Activated CD8-positive, alpha-beta memory T cell treated with anti-CD3 and anti-CD28 coated beads for 4 hours (primary cell): Measurements from ENCODE around the gene PSAP.
"Not testable (repeated sequence)": the region's sequence is repeated elsewhere in the genome, so short reads cannot be mapped to it uniquely, and the experiment has no call there.

Source experiments
- DNase-seq, 2 donors: peaks; one replicate each; pipeline ENCODE4 v3.0.0-alpha.2; 2020; ENCODE audit warnings: low read depth in 2 of 2

PSAP gene

DNA sequence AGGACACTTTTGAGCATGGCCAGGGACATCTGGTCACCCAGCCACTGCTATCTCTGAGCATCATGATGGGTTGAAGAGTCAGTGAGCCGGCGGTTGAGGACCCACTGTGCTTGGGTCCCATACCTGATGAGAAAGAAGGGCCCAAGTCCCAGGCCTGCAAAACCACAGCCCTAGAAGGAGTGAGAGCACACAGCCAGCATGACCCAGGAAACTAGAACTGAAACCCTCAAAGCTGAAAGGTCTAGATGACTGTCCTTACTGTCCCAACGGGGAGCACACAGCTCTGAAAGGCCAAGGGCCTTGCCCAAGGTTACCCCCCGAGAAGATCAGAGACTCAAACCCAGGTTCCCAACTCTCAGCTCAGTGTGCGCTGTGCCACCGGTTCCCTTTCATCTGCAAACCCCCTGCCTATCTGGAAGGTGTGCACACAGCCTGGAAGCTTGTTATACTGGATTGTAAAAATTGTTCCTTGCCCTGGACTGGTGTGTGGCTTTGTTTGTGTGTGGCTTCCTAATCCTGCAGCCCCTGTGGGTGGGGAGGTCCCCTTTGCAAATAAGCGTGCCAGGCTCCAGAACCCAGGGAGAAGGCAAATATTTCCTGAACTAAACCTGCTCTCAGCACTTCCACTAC is 22.6 kb upstream of the PSAP start:
- DNase-seq, result no peak

DNA sequence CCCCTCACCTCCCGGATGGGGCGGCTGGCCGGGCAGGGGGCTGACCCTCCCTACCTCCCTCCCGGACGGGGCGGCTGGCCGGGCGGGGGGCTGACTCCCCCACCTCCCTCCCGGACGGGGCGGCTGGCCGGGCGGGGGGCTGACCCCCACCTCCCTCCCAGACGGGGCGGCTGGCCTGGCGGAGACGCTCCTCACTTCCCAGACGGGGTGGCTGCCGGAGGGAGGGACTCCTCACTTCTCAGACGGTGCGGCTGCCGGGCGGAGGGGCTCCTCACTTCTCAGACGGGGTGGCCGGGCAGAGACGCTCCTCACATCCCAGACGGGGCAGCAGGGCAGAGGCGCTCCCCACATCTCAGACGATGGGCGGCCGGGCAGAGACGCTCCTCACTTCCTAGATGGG is 18.6 kb upstream of the PSAP start:
- not testable (repeated sequence) for DNase-seq

DNA sequence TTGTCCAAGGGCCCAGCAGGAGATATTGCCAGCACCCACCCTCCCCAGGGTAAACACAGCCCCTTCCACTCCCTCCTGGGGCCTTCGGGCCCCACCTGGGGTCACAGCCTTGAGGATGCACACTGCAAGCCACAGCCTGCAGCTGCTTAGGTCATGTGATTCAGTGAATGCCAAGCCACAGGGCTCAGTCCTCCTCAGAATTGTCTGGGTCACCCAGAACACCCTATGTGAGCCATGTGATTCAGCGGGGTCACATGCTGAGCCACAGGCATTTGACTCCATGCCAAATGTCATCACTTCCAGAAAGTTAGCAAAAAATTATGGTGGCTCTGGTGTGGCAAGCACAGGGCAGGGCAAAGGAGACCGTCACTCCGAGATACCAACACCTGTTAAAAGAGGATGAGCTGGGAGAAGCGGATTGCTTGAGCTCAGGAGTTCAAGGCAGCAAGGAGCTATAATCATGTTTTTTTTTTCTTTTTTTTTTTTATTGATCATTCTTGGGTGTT is 17.2 kb upstream of the PSAP start:
- DNase-seq, result no peak

DNA sequence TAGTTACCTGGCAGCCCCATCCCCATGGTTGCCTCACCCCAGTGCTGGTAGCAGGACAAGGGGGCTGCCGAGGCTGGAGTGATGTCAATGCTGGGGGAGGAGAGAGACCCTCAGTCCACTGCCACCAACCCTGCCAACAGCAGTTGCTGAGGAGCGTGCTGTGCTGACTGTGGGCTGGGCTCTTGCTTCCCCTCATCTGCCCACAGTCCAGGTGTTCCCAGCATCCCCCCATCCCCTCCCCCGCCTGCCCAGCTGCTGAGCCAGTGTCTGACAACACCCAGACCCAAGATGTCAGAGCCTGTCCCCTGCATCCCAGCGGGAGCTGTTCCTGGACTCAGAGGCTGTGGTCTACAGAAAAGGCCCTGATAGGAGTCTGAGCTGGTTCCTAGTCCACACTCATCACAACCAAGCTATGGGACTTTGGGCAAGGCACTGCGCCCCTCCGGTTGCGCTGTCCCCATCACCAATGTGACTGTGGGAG is 14.6 kb upstream of the PSAP start:
- no peak for DNase-seq

DNA sequence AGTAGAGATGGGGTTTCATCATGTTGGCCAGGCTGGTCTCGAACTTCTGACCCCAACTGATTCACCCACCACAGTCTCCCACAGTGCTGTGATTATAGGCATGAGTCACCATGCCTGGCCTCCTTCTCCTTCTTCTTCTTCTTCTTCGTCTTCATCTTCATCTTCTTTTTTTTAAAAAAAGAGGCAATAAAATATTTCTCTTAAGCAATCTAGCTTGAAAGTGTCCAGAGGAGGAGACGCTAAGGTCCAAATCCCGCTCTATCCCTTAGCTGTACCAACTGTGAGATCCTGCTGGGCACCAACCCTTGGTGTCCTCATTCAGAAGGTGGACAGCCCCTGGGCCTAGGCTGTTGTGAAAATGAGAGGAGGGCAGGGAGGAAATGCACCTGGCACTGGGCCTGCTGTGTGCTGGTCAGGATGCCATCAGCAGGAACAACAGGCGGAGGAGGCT is 13.9 kb upstream of the PSAP start:
- no peak for DNase-seq

DNA sequence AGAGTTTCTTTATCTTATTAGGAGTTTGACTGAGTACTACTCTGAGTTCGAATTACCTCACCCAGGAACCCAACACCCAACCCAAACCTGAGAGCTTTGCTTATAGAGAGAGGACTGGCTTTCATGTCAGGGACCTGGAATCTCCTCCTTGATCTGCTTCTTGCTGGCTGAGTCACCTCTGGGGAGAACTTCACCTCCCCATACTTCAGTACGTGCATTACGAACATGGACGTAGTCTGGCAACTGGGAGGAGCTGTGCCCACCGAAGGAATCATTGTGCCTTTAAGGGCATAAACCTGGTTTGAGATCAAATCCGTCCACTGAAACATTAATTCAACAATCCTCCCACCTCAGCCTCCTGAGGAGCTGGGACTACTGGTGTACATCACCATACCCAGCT is 12.2 kb upstream of the PSAP start:
- no peak for DNase-seq

DNA sequence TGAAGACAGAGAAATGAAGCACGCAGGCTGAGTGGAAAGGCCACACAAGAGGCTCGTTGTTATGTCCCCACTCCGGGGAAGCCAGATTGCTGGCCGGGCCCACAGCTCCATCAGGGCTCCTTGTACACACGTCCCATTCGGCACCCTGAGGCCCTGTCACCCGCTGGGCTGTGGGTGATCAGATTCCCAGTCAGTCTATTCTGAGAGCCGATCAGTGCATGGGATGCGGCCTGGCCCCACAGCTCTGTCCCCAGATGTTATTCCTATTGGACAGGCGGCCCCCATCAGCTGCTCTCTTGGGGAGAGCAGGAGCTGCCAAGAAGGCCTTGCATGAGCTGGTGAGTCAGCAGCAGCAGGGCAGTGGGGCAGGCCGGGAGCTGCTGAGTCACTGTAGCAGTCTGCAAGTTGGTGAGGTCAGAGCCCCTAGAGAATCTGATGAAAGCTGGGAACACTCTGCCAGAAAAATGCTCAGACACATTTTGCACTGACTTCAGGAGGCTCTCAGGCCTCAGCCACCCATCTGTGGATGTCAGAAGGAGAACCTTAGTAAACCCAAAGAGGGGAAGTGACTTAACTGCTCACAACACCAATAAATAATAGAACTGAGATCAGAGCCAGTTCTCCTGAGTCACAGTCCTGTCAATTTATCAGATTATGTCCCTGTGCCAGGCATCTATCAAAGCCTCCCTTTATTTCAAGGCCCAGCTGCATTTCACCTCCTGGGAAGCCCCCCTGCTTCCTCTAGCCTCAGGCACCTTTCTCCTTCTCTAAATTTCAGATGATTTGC is 9.4 kb upstream of the PSAP start:
- no peak for DNase-seq

DNA sequence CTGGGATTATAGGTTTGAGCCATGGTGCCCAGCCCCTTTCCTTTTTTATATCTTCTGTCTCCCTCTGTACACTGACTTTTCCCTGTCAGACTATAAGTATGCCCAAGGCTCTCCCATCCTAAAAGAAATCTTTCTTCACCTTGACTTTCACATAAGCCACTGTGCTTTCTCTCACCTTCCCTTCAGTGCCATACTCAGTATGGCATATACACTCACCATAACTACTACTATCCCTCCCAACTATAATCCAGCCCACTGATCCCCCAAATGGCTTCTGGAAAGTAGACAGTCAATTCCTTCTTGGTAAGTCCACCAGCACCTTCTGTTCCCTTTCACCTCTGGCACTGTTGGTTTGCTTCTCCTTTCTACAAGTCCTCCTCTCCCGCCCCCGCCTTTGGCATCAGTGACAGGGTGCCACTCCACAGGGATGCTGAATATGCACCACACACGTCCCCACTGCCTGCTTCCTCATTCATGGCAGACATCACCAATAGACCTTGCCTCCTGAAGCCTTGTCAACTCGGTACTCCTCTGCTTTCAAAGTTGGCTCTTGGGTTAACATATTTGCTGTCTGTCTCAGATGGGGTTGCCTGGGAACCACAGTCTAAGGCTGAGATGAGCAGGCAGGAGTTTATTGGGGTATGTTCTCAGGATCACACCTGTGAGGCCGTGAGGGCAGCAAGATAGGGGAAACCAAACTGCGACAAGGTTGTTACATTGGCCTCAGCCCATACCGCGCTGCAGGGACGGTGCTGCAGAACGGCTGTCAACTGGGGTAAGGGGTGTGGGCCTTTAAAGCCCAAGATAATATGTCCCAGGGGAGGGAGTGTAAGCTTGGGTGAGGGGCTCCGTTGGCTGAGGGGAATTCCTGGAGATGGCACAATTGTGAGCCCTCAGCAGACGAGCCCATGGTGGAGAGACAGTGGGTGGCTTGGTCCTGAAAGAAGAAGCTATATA is 7.2 kb upstream of the PSAP start:
- no peak for DNase-seq

DNA sequence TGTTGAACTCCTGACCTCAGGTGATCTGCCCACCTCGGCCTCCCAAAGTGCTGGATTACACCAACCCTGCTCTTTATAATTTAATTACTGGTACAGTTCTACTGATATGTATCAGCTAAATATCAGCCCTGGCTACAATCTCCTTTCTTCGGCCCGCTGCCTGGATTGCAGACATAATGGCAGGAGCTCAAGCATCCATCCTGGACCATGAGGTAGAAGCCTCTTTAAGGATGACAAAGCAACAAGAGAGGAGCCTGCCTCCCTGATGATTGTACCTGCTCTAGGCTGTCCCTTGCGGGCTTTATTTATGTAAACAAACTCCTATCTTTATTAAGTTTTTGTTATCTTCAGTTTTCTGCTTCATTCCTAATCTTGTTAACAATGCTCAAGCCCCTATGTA is 5.6 kb upstream of the PSAP start:
- no peak for DNase-seq

DNA sequence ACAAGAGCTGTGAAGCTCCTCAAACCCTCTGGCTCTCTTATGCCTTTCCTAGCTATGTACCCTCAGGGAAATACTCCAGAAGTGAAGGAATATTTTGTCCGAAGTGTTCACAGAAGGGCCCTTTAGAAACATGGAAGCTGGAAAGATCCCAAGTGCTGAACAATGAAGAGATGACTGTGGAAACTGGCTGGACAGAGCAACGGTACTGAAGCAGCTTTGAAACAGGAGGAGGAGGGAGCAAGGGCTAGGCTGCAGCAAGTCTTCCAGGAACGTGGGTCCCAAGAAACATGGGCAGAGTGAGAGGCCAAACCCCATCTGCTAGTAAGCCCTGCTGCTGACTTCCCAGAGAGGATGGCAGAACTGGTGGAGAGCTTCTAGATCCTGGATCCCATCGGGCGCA is 3.0 kb upstream of the PSAP start:
- DNase-seq, result no peak

DNA sequence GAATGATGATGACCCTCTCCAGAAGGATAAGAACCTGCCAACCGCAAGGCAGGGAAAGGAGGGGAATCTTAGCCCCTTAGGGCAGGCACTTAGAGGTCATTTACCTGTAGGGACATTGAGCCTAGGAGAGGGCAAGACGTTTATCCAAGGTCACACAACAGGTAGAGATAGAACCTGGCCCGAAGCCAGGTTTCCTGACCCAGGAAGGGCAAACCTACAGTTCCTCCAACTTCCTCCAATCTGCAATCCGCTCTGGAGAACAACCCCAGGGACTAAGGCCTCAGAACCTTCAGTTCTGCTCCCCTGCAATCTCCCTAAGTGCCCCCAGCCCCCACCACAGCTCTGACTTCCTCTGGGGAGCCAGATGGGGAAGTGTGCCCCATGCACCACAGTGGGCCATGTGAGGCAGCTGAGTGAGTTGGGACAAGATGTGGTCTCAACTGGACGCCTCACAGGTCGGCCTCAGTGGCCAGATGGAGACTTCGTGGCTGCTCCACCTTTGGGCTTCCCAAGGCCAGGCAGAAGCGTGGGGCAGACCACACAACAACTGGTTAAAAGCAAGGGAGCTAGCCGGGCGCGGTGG is 1.4 kb upstream of the PSAP start:
- DNase-seq, result no peak

DNA sequence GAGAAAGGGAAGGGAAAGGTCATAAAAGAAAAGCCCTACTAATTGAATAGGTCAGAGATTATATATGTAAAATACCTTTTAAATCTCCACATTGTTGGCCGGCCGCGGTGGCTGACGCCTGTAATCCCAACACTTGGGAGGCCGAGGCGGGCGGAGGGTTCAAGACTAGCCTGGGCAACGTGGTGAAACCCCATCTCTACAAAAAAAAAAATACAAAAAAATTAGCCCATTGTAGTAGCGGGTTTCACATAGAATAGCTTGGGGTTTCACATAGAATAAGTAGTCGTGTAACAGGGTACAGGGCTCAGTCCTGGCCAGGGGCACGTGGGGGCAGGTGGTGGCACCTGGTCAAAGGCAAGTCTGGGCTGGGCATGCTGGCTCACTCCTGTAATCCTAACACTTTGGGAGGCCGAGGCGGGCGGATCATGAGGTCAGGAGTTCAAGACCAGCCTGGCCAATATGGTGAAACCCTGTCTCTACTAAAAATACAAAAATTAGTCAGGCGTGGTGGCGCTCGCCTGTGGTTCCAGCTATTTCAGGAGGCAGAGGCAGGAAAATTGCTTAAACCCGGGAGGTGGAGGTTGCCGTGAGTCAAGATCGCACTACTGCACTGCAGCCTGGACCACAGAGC is 529 bp upstream of the PSAP start:
- not testable (repeated sequence) for DNase-seq

DNA sequence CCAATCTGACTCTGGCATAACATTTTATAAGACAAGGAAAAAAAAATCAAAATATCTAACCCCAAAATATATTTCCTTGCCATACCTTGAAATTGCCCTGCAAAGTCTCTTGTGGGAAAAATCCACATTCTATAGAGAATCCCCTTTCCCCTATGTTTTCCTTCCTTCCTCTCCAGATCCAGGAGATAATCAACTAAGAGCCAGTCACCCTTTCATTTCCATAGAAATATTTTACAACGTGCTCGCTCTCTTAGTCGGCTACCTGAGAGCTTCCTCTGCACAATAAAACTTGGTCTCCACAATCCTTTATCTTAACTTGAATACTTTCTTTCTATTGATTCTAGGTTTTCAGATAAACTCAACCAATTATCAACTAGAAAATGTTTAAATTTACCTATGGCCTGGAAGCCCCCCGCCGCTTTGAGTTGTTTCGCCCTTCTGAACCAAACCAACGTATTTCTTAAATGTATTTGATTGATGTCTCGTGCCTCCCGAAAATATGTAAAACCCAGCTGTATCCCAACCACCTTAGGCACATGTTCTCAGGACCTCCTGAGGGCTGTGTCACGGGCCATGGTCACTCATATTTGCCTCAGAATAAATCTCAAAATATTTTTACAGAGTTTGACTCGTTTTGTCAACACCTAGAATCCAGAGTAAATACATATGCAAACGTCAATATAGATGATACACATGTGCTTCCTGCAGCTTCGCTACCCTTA is 869 bp downstream of the PSAP start:
- no peak for DNase-seq

DNA sequence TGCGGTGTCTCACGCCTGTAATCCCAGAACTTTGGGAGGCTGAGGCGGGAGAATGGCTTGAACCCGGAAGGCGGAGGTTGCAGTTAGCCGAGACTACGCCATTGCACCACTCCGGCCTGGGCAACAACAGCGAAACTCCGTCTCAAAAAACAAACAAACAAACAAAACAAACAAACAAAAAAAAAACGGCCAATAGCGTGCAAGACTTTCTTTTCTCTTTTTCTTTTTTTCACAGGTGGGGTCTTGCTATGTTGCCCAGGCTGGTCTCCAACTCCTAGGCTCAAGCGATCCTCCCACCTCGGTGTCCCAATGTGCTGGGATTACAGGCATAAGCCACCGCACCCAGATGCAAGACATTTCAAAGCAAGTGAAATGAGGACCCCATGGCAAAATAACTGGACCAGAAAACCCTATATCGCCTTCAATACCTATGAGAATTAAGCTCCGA is 1.6 kb downstream of the PSAP start:
- no peak for DNase-seq

DNA sequence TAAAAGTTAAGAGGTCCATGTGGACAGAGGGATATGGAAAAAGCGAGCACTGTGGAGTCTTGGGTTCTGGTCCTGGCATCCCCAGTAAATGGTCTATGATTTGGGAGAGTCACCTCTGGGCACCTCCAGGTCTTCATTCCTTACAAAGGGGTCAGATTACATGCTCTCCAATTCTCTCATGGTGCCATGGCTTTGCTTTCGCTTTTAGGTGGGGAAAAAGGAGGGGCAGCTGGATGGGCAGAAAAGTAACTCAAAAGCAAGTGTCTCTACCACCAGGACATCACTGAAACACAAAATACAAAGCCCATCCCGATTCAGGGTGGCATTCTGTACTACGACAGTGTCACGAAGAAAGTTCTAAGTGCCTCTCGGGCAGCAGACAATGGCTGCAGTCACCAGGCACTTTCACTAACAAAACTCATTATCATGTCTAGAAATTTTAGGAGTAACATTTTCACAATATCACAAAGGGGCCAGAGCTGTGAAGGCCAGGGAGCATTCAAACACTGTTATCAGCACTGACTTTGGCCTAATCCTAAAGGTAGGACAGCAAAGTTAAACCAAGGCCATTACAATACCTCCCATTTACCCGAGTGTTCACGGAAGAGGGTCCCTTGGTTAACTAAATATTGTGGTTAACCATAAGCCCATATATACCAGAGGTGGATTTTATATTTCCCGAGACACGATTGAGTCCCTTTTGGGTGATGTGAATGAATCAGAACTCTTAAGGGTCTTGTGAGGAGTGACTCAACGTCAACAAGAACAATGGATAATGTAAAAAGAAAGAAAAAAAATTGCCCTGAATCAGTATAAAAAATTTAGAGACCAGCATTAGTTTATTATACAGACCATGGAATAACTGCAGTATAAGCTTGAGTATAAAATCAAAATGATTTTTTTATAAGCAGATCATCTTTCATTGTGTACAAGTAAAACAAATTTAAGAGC is 2.5 kb downstream of the PSAP start:
- no peak for DNase-seq

DNA sequence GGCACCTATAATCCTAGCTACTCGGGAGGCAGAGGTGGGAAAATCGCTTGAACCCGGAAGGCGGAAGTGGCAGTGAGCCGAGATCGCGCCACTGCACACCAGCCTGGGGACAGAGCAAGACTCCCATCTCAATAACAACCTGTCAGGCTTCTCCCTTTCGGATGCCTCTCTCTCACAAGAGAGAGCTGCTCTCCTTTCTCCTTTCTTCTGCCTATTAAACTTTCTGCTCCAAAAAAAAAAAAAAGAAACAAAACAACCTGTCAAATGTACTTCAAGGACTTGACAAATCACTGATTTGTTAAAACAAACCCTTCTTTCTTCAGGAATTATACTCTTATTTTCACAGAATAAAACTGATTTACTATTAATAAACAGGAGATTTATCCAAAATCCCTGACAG is 3.6 kb downstream of the PSAP start:
- no peak for DNase-seq

DNA sequence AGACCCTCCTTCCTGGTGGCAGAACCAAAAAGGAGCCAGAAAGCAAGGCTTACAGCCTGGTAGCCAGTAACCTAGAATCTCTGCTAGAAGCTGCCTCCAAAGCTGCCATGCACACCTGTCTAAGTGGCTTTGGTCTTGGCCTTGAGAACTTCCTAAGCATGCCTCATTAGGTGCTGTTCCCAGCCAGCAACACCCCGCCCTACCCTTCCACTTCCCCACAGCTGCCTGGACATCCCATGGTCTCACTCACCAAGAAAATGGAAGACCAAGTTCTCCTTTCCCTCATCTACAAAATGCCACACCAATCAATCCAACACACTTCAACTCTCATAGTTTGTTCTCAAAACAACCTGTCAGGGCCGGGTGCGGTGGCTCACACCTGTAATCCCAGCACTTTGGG is 4.2 kb downstream of the PSAP start:
- no peak for DNase-seq

DNA sequence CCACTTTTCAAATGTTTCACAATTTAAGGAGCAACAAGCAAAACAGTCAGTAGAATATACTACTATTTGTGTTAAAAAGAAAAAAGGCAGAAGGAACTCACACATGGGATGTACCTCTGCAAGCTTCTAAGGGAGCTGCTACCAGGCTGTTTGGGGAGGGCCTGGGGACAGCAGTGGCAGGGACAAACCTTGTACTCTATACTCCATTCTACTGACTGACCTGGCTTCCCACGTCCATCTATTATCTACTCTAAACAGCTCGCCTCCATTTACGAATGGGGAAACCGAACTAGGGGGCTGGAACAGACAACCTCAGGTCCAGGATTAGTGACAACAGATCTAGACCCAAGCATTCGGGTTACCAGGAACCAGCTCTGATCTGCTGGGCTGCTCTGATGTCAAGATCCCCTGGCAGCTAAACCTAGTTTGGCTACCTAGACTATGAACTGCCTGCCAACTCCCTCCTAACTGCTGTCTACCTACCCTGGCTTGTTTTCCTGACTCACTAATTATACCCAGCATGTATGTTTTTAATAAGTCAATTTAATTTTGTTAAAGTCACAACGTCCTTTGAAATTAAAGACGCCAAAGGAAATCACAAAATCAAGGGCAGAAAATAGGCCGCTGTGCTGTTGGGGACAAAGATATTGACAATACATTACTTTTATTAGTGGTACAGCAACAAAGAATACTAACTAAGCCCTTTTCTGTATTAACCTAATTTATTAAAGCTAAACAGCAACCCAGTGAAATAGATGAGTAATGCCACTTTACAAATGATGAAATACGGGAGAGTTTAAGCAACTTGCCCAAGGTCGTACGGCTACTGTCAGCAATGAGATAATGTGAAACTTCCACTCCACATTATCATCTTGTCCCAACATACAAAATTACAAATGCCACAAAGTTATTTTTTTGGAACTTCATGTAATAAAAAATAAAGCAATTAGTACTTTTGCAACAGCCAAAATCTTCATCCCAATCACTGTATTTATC is 5.3 kb downstream of the PSAP start:
- DNase-seq, result no peak
